Caki2 (cell line): Measurements from ENCODE around the gene PYDC2. TPM values are rescaled to one million over a fixed set of nuclear protein-coding genes. Genes with fewer than 3 reads are reported as not detected.

Source experiments
- total RNA-seq: library from RNA; depleted of rRNA; stranded (reverse); fragments of >200 nt; shearing (Covaris generic); gene quantifications from 2 replicates; pipeline ENCODE4 v1.2.3, GENCODE V29; 2014; ENCODE audit warnings: low replicate concordance; rRNA removed

Gene PYDC2
- total RNA-seq, 1 experiment from 2014 or later = not detected

Other genes with a start within 250 kb of the PYDC2 start
- gene CCDC50, start 131.8 kb upstream of the PYDC2 start, total RNA-seq = 84.3 and 91.5 TPM in 2 replicates
- gene UTS2B, start 130.6 kb upstream of the PYDC2 start, total RNA-seq = 8.1 TPM in 1 of 2 replicates, not detected in the other